HEK293T (cell line): Measurements from ENCODE around the gene SLC9A7.

Experiments used
- CTCF ChIA-PET: fragments of 350-600 bp; formaldehyde crosslinking; extraction: SDS; loops from one replicate; lab custom pipeline; 2021; ENCODE audit warnings: antibody characterized with exemption, inconsistent platforms; lab: Yijun Ruan, JAX
- POLR2A ChIA-PET: fragments of 350-600 bp; formaldehyde crosslinking; extraction: SDS; loops from one replicate; lab custom pipeline; 2020; ENCODE audit warnings: antibody characterized with exemption, inconsistent platforms; lab: Yijun Ruan, JAX
- DNase-seq: peaks from one replicate; pipeline ENCODE4 v3.0.0; 2012; ENCODE audit warnings: mixed read lengths; ENCODE audit errors: extremely low spot score
- ARNT ChIP-seq: fragments of 450-650 bp; IDR thresholded peaks from 2 replicates; pipeline ENCODE4 v1.6.1; 2017; ENCODE audit warnings: mild to moderate bottlenecking
- BHLHE40 ChIP-seq: fragments of 450-650 bp; IDR thresholded peaks from 2 replicates; pipeline ENCODE4 v1.6.1; 2016; ENCODE audit warnings: mild to moderate bottlenecking, moderate library complexity, borderline replicate concordance
- CTBP1 ChIP-seq: fragments of 450-650 bp; IDR thresholded peaks from 2 replicates; pipeline ENCODE4 v1.6.1; 2016; ENCODE audit warnings: borderline replicate concordance
- ELF4 ChIP-seq: fragments of 450-650 bp; IDR thresholded peaks from 2 replicates; pipeline ENCODE4 v1.6.1; 2017; ENCODE audit warnings: antibody characterized with exemption
- FOXA1 ChIP-seq: fragments of 450-650 bp; IDR thresholded peaks from 2 replicates; pipeline ENCODE4 v1.6.1; 2016; ENCODE audit warnings: mild to moderate bottlenecking
- FOXK2 ChIP-seq: fragments of 450-650 bp; IDR thresholded peaks from 2 replicates; pipeline ENCODE4 v1.6.1; 2016; ENCODE audit warnings: mild to moderate bottlenecking
- FOXM1 ChIP-seq: fragments of 450-650 bp; IDR thresholded peaks from 2 replicates; pipeline ENCODE4 v1.6.1; 2017; ENCODE audit warnings: mild to moderate bottlenecking, borderline replicate concordance
- HDGF ChIP-seq: fragments of 450-650 bp; IDR thresholded peaks from 2 replicates; pipeline ENCODE4 v1.6.1; 2017; ENCODE audit warnings: antibody characterized with exemption, borderline replicate concordance
- L3MBTL2 ChIP-seq: fragments of 450-650 bp; conservative IDR thresholded peaks from 2 replicates; pipeline ENCODE4 v1.6.1; 2016; ENCODE audit warnings: mild to moderate bottlenecking
- LEF1 ChIP-seq: fragments of 450-650 bp; IDR thresholded peaks from 2 replicates; pipeline ENCODE4 v1.6.1; 2017; ENCODE audit warnings: mild to moderate bottlenecking, borderline replicate concordance
- NFRKB ChIP-seq: fragments of 450-650 bp; IDR thresholded peaks from 2 replicates; pipeline ENCODE4 v1.6.1; 2016; ENCODE audit warnings: mild to moderate bottlenecking, moderate library complexity
- PKNOX1 ChIP-seq: fragments of 450-650 bp; IDR thresholded peaks from 2 replicates; pipeline ENCODE4 v1.6.1; 2016
- SP1 ChIP-seq: fragments of 450-650 bp; IDR thresholded peaks from 2 replicates; pipeline ENCODE4 v1.6.1; 2017
- SUZ12 ChIP-seq: fragments of 450-650 bp; IDR thresholded peaks from 2 replicates; pipeline ENCODE4 v1.6.1; 2016; ENCODE audit warnings: mild to moderate bottlenecking
- TARDBP ChIP-seq: fragments of 450-650 bp; IDR thresholded peaks from 2 replicates; pipeline ENCODE4 v1.6.1; 2016
- ZNF384 ChIP-seq: fragments of 450-650 bp; IDR thresholded peaks from 2 replicates; pipeline ENCODE4 v1.6.1; 2016

The SLC9A7 gene

GRCh38 chrX:46703980-46704379, 54.9 kb downstream of the SLC9A7 start:
- DNase-seq = no peak
- POLR2A ChIA-PET = no interaction called here
- no peak for TF ChIP-seq SP1
- TF ChIP-seq ARNT = no peak
- no peak for TF ChIP-seq LEF1
- no peak for TF ChIP-seq CTBP1
- TF ChIP-seq ELF4 = no peak
- TF ChIP-seq SUZ12 = no peak
- TF ChIP-seq BHLHE40 = no peak
- no peak for TF ChIP-seq L3MBTL2
- no peak for TF ChIP-seq FOXK2
- TF ChIP-seq NFRKB = no peak
- CTCF ChIA-PET = no interaction called here

GRCh38 chrX:46698691-46699090, 60.2 kb downstream of the SLC9A7 start:
- POLR2A ChIA-PET = no interaction called here
- CTCF ChIA-PET = no interaction called here
- TF ChIP-seq FOXA1 = no peak
- TF ChIP-seq ELF4 = no peak
- no peak for TF ChIP-seq SUZ12
- no peak for TF ChIP-seq FOXM1
- no peak for TF ChIP-seq L3MBTL2
- no peak for TF ChIP-seq CTBP1
- no peak for TF ChIP-seq TARDBP
- no peak for TF ChIP-seq BHLHE40
- TF ChIP-seq SP1 = no peak
- TF ChIP-seq HDGF = no peak
- no peak for TF ChIP-seq LEF1
- no peak for TF ChIP-seq ARNT
- TF ChIP-seq PKNOX1 = no peak
- TF ChIP-seq NFRKB = no peak
- TF ChIP-seq ZNF384 = no peak
- no peak for TF ChIP-seq FOXK2
- no peak for DNase-seq

- POLR2A ChIA-PET = no interaction called here
- DNase-seq = no peak
- TF ChIP-seq ELF4 (no peak), FOXK2 (no peak), ZNF384 (no peak), NFRKB (no peak), SP1 (no peak), CTBP1 (no peak), SUZ12 (no peak), FOXM1 (no peak), FOXA1 (no peak), TARDBP (no peak), PKNOX1 (no peak)
- CTCF ChIA-PET = no interaction called here
These were observed 63.4 kb downstream of the SLC9A7 start for GRCh38 chrX:46695491-46695890.

- POLR2A ChIA-PET = no interaction called here
- DNase-seq = no peak
- CTCF ChIA-PET = interaction anchor here (0.6 to 0.7 kb wide), 2 partner anchors 9 to 31 kb away, joined by 5 read pairs; no protein-coding TSS in a partner anchor
- TF ChIP-seq FOXM1 (no peak), CTBP1 (no peak), LEF1 (no peak), FOXA1 (no peak), PKNOX1 (no peak), HDGF (no peak), ZNF384 (no peak), BHLHE40 (no peak), ARNT (no peak), SUZ12 (no peak), NFRKB (no peak), L3MBTL2 (no peak), ELF4 (no peak), FOXK2 (no peak), SP1 (no peak), TARDBP (no peak)
These were observed 64.4 kb downstream of the SLC9A7 start for GRCh38 chrX:46694549-46694948.

GRCh38 chrX:46693149-46693548, 65.8 kb downstream of the SLC9A7 start:
- POLR2A ChIA-PET = no interaction called here
- CTCF ChIA-PET = interaction anchor here (0.6 kb wide), 1 partner anchor 400 kb away, joined by 3 read pairs; no protein-coding TSS in a partner anchor
- no peak for DNase-seq
- TF ChIP-seq SP1 = no peak
- TF ChIP-seq PKNOX1 = no peak
- no peak for TF ChIP-seq TARDBP
- no peak for TF ChIP-seq ELF4
- no peak for TF ChIP-seq CTBP1
- TF ChIP-seq LEF1 = no peak
- no peak for TF ChIP-seq ARNT
- no peak for TF ChIP-seq NFRKB
- no peak for TF ChIP-seq FOXK2
- TF ChIP-seq FOXA1 = no peak
- TF ChIP-seq L3MBTL2 = no peak

GRCh38 chrX:46690818-46691217, 68.1 kb downstream of the SLC9A7 start:
- CTCF ChIA-PET = no interaction called here
- POLR2A ChIA-PET = no interaction called here
- TF ChIP-seq FOXA1 = no peak
- TF ChIP-seq PKNOX1 = no peak
- no peak for TF ChIP-seq FOXM1
- no peak for DNase-seq
